Ammon's horn (tissue), 1 donor: ENCODE measurements around the gene SORBS1.

Experiments used
- DNase-seq: peaks from one replicate; pipeline ENCODE4 v3.0.0-alpha.2; 2016; ENCODE audit warnings: low spot score

SORBS1 gene

DNA sequence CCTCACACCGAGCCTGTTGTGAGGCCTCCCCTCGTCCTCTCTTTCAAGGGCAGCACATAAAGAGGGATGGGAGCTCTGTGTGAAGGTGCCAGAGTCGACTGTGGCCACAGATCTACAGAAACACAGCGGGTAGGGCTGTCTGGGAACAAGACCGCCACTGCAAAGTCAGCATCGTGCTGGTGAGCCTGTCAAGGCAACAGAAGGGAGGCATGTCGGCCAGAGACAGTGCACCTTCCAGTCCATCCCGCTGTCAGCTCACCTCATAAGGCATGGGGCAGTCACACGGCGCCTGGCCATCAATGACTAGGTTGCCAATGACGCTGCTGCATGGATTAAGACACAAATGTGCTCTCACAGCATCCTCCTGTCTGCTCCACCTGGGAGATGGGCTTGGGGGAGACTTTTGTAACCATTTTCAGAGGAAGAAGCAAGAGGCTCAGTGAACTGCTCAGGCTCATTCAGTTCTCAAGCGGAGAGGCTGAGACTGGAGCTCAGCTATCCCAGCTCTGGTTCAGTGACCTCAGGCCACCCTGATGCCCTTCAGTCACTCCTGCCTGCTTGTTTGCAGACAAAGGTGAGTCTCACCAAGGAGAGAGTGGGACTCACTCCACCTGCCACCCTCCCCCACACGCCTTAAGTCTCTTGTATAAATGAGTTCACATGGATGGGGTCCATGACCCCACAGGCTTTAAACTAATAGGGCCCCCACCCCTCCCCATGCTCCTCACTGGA lies 125.5 kb downstream of the SORBS1 start:
- no peak for DNase-seq

DNA sequence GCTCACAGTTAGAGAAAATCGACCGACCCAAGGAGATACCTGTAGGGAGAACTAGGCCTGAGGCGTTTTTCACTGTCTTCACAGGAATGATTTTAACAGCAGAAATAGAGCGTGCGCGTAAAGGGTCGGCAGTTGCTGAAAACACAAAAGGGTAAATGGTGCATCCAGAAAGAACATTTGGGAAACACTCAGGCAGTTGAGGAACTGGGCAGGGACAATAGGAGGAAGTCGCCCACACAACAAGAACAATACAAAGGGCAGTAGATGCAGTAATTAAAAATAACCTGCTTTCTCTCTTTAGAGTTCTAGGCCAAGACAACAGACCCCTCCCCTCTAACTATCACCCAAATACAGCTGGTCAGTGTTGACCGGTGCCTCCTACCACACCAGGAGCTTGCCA lies 126.6 kb downstream of the SORBS1 start:
- no peak for DNase-seq

DNA sequence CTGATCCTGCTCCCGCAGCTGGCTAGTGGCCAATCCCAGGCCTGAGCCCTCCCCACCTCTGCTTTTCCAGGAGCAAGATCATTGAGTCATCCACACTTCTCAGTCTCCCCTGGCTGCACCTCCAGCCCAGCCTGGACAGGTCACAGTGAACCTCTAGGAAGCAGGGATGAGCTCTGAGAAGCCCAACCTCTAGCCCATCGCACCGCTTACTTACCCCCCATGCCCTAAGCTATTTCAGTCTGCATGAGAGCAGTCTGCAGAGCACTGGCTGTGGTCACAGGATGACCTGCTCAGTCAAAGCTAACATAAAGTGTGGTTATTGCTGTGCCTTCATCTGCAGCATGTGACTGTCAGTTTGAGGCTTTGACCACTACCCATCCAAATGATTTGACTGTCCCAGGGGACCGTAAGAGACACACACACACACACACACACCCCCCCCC lies 129.2 kb downstream of the SORBS1 start:
- DNase-seq: no peak

DNA sequence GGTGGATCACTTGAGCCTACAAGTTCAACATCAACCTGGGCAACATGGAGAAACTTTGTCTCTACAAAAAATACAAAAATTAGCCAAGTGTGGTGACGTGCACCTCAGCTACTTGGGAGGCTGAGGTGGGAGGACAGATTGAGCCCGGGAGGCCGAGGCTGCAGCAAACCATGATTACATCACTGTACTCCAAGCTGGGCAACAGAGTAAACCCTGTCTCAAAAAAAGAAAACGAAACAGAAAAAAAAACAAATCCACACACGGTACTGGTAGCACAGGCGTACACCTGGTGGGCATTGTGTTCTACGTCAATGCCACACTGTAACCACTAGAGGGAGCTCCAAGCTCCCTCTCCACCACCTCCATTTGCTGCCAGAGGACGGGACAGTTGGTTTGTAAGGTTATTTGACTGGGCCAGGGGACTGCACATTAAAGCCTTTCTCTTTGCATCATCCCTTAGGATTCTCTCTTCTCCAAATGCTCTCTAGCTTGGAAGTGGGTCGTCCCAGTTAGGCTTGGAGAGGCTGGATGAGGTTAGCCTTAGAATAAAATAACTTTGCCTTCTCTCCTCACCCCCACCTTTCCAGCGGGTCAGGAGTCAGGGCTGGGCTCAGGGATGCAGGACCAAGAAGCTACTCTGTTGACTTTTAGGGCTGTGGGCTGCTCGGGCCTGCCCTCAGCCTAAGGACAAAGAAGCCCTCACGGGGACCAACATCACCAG lies 130.8 kb downstream of the SORBS1 start:
- peak; percentile 77 for DNase-seq

DNA sequence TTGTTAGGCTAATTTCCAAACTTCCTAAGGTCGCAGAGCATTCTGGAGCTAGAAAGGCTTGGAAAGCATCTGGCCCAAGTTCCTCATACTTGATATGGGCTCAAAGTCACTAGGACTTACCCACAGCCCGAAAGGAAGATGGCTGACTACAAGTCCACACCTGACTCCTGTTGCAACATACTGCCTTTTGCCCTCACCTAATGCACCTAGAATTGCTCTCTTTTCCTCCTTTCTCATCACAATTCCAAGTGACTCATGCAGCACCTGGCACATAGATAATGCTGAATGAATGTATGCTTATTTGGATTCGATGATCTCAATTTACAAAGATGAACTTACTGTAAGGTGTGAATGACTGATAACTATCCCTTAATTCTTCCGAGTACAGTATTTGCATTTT lies 131.5 kb downstream of the SORBS1 start:
- no peak for DNase-seq

DNA sequence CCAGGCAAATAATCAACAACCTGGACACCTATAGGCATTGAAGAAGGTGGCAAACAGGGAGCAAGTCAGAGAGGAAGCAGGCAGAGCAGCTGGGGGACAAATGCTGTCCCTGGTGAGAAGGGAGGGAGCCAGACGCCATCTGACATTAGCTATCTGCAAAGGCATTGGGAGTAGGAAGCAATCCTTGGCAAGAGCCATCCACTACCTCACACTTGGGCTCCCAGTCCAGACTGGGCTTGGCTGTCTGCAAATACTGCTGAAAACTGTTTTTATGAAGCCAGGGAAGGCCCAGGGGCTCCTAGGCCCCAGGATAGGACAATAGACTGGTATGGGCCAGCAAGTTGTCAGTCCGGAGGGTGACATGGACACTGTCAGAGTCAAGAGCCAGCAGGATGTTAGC lies 132.5 kb downstream of the SORBS1 start:
- no peak for DNase-seq

DNA sequence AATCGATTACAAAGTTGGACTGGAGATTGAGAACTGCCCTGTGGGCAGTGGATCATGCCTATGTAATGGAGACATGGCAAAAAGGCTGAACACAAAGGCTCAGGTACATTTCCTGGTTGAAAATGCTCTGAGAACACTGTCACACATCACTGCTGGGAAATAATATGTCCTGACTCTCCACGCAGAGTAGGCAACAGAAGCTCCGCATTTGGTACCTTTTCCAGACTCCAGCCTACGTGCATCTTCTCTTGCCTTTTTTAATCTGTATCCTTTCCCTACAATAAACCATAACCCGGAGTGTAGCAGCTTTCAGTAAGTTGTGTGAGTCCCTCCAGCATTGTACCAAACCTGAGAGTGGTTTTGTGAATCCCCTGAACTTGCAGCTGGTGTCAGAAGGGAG lies 134.7 kb downstream of the SORBS1 start:
- no peak for DNase-seq

DNA sequence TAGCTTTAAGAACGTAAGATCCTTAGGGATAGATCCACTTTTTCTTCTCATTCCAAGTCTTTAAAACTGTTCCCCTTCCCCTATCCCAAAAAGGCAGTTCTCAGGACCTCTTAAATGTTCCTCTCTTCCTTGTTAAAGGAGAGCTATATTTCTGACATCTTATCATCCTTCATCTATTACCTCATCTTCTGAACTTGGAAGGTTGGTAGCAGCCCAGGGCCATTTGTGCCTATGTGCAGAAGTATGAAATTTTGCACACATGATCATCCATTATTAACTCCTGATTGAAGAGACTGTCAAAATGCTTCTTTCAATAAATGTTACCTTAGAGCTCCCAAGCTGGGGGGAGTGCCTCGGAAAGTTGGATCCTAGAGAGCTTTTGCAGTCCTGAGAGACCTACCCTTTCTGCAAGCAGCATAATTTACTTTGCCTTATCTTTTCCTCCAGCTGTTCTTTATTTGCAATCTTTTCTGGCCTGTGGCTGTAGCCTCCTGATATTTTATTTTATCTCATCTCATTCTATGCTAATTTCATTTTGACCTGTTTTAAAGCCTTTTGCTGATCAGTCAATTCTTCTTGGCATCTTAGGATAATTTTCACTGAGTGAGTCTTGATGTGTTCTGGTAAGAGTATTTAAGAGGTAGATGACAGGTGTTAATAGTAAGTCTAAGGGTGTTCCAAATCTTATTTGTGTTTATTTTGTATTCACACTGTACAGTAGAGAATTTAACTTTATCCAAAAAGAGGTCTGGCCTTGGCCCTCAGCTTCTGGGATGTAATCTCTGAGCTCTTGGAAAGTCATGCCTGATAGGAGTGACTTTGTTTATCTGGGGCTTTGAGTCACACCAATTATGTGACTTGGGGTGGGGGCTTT lies 135.3 kb downstream of the SORBS1 start:
- DNase-seq: no peak

DNA sequence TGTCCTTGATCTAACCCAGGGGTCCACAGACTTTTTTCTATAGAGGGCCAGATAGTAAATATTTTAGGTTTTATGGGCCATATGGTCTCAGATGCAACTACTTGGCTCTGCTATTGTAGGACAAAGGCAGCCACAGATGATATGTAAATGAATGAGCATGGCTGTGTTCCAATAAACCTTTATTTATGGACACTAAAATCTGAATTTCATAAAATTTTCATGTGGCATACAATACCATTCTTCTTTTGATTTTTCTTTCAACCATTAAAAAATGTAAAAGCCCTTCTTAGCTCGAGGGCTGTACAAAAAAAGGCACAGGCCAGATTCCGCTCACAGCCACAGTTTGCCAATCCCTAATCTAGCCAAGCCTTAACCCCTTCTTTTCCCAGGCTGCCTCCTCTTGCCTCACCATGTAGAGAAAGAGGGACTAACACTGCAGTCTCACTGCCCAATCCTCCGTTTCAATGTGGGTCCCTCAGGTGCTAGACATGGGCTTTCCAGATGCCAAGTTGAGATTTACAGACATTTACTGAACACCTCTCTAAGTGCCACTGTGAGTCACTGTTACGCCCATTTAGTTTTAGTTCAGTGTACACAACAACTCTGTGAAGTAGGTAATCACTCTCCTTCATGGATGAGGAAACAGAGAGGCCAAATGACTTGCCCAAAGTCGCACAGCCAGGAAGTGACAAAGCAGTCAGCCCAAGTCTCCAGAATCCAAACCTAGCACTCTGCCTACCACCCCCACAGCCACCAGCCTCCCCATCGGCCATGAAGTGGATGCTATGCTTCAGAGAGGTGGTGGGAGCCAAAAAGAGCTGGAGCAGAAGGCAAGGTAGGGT lies 137.8 kb downstream of the SORBS1 start:
- DNase-seq: no peak

DNA sequence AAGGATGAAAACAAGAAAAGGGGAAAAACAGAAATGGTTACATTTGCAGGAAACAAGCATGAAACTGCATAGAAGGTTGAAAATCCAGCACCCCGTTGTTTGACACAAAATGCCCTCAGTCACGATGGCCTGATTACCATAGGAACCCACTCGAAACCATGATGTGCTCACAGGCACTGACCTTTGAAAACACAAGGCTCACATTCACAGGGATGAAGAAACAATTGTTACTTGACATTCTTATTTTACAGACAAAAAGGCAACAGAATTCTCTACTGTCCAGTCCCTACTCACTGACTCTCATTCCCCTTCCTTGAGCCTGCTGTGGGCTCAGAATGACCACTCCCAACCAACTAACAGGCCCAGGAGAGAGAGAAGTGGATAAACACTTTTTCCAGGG lies 138.9 kb downstream of the SORBS1 start:
- peak; percentile 84 for DNase-seq

DNA sequence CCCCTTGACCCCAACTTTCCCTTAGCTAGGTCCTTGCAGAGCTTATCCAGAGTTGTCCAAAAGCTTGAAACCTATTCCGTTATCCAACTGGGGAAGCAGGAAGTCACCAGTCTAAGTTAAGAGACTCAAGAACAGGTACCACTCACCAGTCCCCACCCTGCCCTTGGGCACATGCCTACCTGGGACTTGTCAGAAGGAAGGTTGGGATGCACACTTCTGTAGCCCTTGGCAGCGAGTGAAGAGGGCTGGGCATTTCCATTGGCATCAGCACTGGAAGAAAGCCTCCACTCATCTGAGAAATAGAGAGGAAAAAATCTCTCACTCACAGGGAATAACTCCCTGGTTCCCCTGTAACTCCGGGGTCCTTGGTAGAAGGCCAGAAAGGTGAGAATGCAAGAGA lies 139.4 kb downstream of the SORBS1 start:
- DNase-seq: no peak

DNA sequence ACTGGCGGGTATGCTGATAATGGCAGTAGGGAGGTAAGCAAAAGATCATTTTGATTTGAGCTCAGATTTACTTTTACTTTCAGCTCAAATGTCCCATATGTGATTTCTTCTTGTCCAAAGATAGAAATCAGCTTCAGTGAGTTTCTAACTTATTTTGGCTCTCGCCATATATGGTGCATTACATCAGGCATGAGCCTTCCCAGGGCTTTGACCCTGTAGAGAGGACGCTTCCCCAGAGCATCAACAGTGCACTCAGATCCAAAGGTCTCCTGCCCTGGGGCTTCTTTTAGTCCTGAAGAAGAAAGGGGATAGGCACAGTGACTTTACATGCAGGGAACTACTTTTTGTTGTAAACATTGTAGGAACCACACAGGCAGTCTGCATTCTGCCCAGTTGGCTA lies 141.8 kb downstream of the SORBS1 start:
- no peak for DNase-seq

DNA sequence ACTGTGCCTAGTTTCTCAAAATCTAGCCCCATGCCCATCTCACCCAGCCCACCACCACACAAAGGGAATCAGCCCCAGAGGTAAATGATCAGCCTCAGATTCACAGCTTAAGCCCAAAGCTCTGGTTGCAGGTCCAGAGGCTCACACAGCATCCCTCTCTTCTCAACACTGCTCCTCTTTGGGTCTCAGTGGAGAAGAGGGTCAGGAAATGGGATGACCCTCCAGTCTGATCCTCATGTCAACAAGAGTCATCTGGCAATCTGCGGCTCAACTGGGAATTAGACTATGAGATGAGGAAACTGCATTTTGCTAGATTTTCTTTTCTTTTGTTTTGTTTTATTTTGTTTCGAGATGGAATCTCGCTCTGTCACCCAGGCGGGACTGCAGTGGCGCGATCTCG lies 144.2 kb downstream of the SORBS1 start:
- no peak for DNase-seq

DNA sequence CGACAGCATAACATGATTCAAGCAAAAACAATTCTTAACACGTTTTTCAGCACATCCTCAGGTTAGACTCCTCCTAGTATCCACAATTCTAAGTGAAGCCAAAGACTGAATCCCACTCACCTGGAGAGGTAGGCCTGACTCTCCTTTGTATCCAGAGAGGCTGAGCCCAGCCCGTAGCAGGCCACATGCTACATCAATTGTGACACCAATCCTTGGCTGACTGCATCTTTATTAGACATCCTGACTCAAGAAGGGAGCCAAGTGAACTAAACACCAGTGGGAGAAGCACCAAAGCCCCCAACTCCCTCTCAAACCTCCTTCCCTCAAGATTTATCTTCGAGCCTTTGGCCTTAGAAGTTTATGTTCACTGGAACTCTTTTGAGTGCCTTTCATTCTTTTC lies 144.9 kb downstream of the SORBS1 start:
- no peak for DNase-seq

DNA sequence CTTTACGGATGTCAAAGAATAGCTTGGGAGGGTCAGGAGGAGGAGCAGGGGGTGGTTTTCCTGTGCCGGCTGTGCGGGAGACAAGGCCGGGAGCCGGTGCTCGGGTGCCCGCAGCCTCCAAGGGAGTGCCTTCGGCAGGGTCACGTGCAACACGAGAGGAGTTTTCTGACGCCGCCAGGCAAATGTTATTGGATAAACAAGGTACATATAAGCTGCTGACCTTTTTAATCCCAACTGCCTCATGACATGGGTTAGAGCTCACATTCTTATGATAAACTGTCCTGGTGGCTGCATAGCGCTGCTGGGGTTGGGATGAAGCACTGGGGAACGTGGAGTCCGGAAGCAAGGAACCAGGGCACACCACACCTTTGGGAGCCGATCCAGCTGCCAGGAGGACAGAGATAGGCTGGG lies 145.5 kb downstream of the SORBS1 start:
- DNase-seq: no peak

DNA sequence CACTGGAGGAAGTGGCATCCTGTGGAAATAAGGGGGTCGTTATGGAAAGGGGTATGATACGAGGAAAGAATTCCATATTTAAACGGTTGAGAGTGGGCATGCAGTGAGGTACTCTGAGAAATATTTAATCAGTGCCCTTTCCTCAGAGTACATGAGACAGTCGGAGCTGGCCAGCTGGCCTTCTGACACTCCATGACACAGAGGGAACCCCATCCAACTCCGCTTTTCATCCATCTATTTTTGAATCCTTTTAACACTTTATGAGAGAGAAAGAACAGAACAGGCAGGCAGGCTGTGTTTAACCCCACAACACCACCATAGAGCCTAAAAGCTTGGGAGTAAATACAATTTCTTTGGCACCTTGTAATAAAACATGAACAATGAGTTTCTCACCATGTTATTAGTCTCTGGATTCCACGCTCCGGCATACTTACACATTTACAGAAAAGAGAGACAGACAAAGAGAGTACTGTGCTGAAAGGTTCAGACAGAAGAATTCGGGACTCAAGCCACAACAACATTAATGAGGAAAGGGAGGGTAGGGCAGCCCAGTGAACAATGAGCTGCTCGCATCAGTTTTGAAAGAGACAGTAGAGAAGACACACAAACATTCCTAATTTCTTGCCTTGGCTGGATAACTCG lies 146.2 kb downstream of the SORBS1 start:
- peak; percentile 71 for DNase-seq

DNA sequence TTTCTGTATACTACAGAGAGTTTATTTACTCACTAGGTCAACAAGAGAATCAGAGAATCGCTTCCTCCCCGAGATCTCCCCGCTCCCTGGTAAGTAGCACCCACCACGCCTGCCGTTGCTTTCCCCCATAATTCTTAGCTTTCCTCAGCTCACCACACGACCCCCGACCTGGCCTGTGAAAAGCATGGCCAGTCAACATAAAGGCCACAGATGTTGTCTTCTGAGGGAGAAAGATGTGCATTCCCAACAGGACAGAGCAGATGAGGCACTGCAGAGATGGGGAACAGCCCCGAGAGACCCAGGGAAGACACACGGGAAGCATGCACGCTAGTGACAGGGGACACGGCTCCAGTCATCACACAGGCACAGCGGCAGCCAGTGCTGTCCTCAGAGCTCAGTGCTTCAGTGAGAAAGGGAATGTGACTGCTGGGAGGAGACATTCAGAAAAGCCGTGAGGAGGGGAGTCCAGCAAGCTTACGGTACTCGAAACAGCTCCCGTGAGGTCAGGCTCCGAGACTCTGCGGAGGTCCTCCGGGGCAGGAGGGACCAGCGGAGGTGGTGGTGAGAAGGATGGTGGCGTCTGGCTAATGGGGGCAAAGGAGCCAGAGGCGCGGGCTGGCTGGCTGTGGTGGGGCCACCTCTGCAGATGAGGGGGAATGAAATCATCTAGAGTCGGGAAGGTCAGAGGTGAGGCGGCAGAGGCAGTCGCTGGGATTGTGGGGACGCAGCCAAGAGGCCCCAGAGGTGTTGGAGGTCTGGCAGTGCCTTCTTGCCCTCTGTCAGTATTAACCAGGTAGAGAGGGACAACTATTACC lies 146.9 kb downstream of the SORBS1 start:
- DNase-seq: no peak

DNA sequence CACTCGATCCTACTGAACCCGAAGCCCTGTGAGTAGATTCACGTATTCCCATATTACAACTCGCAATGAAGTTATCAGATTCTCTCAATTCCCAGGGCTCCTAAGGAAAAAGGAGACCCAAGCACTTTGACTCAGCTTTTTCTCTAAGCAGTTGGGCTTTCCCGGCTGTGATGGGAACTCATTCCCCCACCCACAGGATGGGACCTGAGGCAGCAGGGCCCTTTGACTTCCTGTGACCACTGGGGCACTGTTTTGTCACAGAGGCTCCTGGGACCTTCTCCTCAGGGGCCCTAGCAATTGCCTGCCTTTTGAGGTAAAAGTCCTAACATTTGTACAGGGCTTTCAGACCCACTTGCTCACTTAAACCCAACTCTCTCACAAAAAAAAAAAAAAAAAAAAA lies 147.6 kb downstream of the SORBS1 start:
- no peak for DNase-seq

DNA sequence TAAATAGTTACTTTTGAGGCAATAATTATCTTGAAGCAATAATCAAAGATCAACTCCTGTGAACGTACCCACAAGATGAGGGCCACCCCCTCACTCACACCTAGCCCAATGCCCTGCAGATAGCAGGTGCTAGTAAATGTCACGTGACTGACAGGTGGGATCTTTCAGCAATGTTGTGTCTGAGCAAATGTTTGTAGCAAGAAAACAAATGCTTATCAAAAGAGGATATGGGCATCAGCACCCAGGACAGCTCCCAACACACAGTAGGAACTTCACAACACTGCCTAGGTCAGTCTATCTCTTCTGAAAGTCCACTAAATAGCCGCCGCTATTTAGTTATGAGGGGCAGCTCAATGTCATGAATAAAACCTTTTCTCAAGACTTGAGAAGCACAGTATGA lies 149.5 kb downstream of the SORBS1 start:
- DNase-seq: no peak
